ENCODE results near the gene LAMA4.
"Not testable (repeated sequence)": the region's sequence is repeated elsewhere in the genome, so short reads cannot be mapped to it uniquely, and the experiment has no call there.

Gene LAMA4

DNA sequence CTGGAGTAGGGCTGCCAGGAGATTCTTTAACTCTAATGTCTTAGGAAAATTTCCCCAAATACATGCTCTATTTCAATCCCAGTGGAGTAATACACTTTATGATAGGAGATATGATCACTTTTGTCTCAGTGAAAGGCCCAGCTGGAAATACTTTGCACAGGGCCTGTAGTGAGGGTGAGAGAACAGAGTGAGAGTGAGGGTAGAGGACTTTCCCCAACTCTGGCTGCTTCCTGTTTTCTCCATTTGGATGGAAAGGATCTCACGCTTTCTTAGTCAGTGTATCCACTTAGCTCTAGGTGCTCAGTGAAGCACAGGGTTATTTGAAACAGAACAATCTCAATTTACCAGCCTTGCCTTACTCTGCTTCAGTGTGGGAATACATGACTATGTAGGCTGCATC lies 130.4 kb downstream of the LAMA4 start:
- DNase-seq, result no peak

DNA sequence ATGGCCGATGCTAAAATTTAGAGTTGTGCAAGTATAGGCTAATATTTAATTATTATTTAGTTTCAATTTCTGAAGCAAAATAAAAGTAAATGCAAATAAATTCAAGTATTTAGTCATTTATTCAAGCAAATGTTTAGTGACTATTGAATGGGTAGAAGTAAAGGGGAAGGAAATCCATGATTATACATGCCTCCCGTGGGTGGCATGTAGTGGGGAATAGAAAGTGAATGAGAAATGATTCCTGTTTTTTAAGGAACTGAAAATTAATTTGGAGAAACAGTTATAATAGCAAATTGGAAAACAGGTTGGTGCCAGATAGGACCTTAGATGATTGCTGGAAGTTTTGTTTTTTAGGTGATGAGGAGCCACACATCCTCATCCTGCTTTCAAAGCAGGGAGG lies 131.6 kb downstream of the LAMA4 start:
- no peak for DNase-seq

DNA sequence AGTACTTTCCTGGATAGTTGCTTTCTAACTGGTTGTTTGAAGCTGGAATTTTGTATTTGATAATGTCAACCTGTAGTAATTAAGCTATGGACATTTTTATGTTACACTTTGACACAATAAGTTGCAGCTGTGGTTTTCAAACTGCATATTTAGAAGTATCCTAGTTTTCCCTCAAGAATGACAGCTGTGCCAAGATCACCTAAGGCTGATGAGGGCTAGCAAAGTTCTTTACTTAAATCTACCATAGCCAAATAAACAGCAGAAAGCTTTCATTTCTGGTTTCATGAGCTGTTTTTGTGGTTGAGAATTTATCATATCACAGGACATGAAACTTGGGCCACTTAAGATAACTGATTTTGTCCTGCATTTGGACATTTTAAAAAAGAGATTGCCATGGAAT lies 136.3 kb downstream of the LAMA4 start:
- no peak for DNase-seq

- DNase-seq, result no peak
Observed at GRCh38 chr6:112117554-112117953, 136.8 kb downstream of the LAMA4 start.

- DNase-seq, result no peak
Observed at GRCh38 chr6:112116221-112116620, 138.1 kb downstream of the LAMA4 start.

DNA sequence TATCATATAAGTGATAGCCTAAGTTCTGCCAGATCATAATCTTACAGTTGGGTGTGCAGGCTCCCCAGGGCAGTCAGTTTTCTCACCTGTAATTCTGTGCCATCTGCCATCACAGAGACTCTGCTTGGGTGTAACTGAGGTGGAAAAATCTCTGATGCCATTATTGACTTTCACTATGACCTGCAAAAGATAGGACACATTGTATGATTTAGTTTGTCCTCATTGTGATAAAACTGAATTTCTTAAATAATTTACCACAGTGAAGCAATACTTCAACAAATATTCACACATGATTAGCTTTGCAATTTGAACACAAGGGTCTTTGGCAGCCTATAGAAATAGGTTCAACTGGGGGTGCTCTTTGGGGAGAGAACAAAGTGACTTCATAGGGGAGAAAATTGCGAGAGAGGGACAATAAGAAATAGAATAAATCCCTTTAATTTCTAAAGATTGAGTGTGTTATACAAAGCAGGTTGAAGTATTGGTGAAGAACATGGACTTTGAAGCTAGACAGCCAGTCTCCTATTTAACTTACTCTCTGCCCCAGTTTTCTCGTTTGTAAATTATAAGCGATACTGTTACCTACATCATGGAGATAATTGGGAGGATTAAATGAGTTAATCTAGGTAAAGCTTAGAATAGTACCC lies 139.7 kb downstream of the LAMA4 start:
- DNase-seq, result no peak

- DNase-seq, result no peak
Observed at GRCh38 chr6:112113918-112114317, 140.4 kb downstream of the LAMA4 start.

- DNase-seq, result no peak
Observed at GRCh38 chr6:112113431-112113830, 140.9 kb downstream of the LAMA4 start.

DNA sequence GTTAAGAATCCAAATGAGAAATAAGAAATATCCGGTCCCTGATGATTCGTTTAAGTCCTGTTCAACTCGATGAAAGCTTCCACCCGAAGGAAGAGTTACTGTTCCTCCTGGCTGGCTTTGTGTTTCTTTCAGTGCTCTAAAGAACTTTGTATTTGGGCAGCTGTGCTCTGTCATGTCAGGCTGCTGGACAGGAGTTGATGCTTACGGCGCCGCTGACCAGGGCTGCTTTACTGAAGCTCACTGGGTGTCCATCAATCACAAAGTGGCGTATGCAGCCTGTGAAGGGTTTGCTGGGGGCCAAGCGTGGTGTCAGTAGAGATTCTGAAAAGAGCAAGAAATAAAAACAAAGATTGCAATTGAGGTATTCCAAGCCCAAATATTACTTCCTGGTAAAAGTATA lies 145.1 kb downstream of the LAMA4 start:
- no peak for DNase-seq

DNA sequence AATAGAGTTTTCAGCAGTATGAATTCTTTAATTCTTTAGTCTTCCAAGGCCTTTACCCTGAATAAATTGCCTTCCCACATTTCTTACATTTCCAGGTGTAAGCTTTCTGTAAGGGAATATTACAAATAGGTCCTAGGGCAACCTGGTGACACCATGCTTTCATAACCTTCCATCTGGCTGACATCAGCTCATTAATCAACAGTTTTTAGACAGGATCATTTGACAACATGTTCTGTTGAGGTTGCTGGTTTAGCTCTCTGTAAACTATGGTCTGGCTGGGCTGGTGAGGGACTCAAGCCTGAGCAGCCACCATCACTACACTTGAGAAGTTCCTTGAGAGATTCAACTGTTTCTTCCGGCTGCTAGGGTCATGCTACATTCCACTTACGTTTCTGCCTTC lies 147.8 kb downstream of the LAMA4 start:
- DNase-seq, result no peak

GRCh38 chr6:112106026-112106425 lies 148.3 kb downstream of the LAMA4 start:
- DNase-seq, result not testable (repeated sequence)

DNA sequence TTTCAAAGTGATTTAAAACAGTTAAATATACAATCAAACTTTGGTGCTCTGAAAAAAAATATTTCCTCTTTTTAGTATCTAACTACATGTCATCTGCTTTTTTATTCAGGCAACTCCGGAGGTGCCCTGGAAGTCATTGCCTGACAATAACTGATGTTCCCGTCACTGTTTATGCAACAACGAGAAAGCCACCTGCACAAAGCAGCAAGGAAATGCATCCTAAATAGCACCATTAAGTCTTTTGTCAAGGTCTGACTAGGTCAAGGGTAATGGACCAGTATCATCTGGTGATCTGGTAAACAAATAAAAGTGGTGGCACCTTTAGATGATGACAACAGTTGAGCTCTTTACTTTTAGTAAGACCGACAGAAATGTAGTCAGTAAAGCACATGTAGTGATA lies 153.8 kb downstream of the LAMA4 start:
- DNase-seq, result no peak

- DNase-seq, result no peak
Observed at GRCh38 chr6:112096901-112097300, 157.5 kb downstream of the LAMA4 start.

GRCh38 chr6:112087916-112088315 lies 166.5 kb downstream of the LAMA4 start:
- no peak for DNase-seq

- DNase-seq, result peak; percentile 91
Observed at GRCh38 chr6:112087136-112087911, 167.0 kb downstream of the LAMA4 start, which contains the start of the genes FAM229B and TUBE1. FAM229B (plus strand) TSS chr6:112087591; CDS start chr6:112099284, 11,693 bp downstream. TUBE1 (minus strand) TSS chr6:112087482; CDS start chr6:112087434, 48 bp downstream.

DNA sequence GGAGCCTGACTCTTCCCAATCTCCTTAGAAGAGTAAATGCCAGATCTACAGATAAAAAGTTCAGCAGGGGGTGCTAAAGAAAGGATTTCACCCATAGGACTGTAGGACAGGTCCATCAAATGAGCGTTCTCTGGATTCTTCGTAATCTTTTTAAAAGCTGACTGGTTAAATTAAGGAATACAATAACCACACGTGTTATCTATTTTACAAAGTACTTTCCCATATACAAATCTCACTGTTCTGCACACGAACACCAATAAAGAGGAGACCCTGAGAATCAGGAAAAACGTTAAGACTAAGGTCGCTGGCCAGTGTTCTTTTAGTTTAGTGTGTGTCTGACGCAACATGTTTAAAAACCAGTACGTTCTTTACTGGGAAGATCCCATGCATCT lies 167.6 kb downstream of the LAMA4 start:
- DNase-seq, result no peak

- no peak for DNase-seq
Observed at GRCh38 chr6:112085286-112086065, 168.9 kb downstream of the LAMA4 start.

- DNase-seq, result no peak
Observed at GRCh38 chr6:112081569-112081968, 172.8 kb downstream of the LAMA4 start.

DNA sequence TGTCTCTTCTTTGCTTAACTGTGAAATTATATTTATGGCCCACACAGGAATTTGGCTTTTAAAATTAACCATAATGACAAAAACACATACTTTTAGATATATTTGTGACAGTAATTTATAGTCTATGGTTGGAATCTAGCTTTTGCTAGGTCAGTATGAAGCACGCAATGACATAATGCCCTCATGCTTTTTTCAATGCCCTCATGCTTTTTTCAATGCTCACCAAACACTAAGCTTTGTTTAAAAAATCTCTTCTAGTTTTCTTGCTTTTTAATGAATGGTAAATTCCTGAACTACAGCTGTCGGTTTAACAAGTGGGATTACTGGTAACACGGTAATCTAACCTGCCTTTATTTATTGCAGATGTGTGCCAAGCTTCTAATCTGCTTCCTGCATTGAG lies 187.8 kb downstream of the LAMA4 start:
- no peak for DNase-seq

DNA sequence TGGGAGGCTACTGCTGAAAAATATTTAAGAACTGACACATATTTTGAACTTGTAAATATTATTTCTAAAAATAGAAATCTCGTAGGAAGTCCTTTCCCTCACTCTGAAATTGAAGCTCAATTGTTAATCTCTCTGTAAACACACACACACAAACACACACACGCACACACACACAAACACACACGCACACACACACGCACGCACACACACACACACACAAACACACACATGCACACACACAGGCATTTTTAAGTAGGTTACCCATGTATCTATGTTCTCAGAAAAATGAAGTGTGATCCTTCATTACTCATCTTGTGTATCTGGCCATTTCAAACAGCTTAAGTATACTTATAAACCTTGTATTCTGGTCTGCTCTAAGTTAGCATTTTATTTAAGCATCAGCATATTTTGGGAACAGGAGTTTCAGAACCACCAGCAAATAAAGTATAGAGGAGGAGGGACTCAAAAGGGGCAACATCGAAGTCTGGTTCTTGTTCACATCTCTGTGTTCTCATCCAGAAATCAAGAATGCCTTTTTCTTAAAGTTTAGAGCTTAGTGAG lies 188.9 kb downstream of the LAMA4 start:
- no peak for DNase-seq

DNA sequence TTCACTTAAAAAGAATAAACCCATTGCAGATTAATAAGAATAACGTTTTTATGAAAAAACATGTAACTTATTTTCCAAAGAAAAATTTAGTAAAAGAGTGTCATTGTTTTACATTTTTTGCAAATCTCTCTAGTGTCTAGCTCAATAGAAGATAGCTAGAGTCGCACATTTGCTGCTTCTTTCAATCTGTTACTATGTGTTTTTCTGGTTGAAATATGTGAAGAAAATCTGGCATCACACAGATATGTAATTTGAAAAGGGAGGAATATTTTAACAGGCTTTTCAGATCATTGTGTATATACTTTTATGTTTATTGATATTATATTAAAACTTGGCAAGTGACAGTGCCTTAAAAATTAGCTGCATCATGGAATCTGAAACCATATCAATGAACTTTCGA lies 191.4 kb downstream of the LAMA4 start:
- no peak for DNase-seq

- DNase-seq, result no peak
Observed at GRCh38 chr6:112061605-112062004, 192.8 kb downstream of the LAMA4 start.
